Mesendoderm (in vitro differentiated cells): ENCODE results near the gene CCNY.

Source experiments
- DNase-seq: peaks from one replicate; pipeline ENCODE4 v3.0.0; 2013
- H2AK5ac ChIP-seq: 2 replicates; pipeline ENCODE4 v1.6.1; 2013; ENCODE audit warnings: low read length, inconsistent platforms
- H2BK120ac ChIP-seq: 2 replicates; pipeline ENCODE4 v1.6.1; 2013; ENCODE audit warnings: low read depth, mild to moderate bottlenecking, low read length, moderate library complexity, mixed read lengths
- H2BK15ac ChIP-seq: replicated peaks from 2 replicates; pipeline ENCODE4 v1.6.1; 2013; ENCODE audit warnings: low read depth, mild to moderate bottlenecking, moderate library complexity
- H2BK5ac ChIP-seq: 2 replicates; pipeline ENCODE4 v1.6.1; 2013; ENCODE audit warnings: low read length, inconsistent platforms
- H3K18ac ChIP-seq: 2 replicates; pipeline ENCODE4 v1.6.1; 2013; ENCODE audit warnings: mild to moderate bottlenecking, low read length, mixed read lengths
- H3K23ac ChIP-seq: one replicate; pipeline ENCODE4 v1.6.1; 2013; ENCODE audit warnings: low read length
- H3K27ac ChIP-seq: 2 replicates; pipeline ENCODE4 v1.5.1; 2013; ENCODE audit warnings: low read depth, mild to moderate bottlenecking, inconsistent platforms, low read length, moderate library complexity
- H3K27me3 ChIP-seq: 2 replicates; pipeline ENCODE4 v1.6.1; 2013; ENCODE audit warnings: low read length, control low read depth, mild to moderate bottlenecking, inconsistent platforms; ENCODE audit not compliant: insufficient read depth, poor library complexity
- H3K36me3 ChIP-seq: 2 replicates; pipeline ENCODE4 v1.6.1; 2013; ENCODE audit warnings: low read length, inconsistent platforms; ENCODE audit not compliant: control insufficient read depth, insufficient read depth
- H3K4ac ChIP-seq: one replicate; pipeline ENCODE4 v1.6.1; 2013; ENCODE audit warnings: low read depth, mild to moderate bottlenecking, low read length, moderate library complexity
- H3K4me1 ChIP-seq: 2 replicates; pipeline ENCODE4 v1.6.1; 2013; ENCODE audit warnings: low read depth, low read length, inconsistent platforms; ENCODE audit not compliant: control insufficient read depth
- H3K4me2 ChIP-seq: 2 replicates; pipeline ENCODE4 v1.6.1; 2013; ENCODE audit warnings: low read length
- H3K4me3 ChIP-seq: 2 replicates; pipeline ENCODE4 v1.5.1; 2013; ENCODE audit warnings: mild to moderate bottlenecking, low read length
- H3K56ac ChIP-seq: one replicate; pipeline ENCODE4 v1.6.1; 2013; ENCODE audit warnings: low read length
- H3K79me1 ChIP-seq: 2 replicates; pipeline ENCODE4 v1.6.1; 2013; ENCODE audit warnings: low read length, inconsistent platforms
- H3K79me2 ChIP-seq: 2 replicates; pipeline ENCODE4 v1.6.1; 2013; ENCODE audit warnings: mild to moderate bottlenecking, low read length; ENCODE audit not compliant: control insufficient read depth, insufficient read depth
- H3K9ac ChIP-seq: 2 replicates; pipeline ENCODE4 v1.6.1; 2013; ENCODE audit warnings: low read length, inconsistent platforms
- H4K5ac ChIP-seq: one replicate; pipeline ENCODE4 v1.6.1; 2013; ENCODE audit warnings: low read length
- H4K8ac ChIP-seq: one replicate; pipeline ENCODE4 v1.6.1; 2013; ENCODE audit warnings: low read depth, mild to moderate bottlenecking, control low read depth, low read length, moderate library complexity
- whole genome bisulfite sequencing: extraction: QIAGEN DNeasy Blood & Tissue Kit; methylation state at CpG from one replicate; pipeline ENCODE4 v1.1.7; 2013; ENCODE audit warnings: low lambda C conversion rate, missing lambda C conversion rate; ENCODE audit not compliant: insufficient coverage; ENCODE audit errors: extremely low coverage; 5-methylcytosine and 5-hydroxymethylcytosine counted together

CCNY gene

DNA sequence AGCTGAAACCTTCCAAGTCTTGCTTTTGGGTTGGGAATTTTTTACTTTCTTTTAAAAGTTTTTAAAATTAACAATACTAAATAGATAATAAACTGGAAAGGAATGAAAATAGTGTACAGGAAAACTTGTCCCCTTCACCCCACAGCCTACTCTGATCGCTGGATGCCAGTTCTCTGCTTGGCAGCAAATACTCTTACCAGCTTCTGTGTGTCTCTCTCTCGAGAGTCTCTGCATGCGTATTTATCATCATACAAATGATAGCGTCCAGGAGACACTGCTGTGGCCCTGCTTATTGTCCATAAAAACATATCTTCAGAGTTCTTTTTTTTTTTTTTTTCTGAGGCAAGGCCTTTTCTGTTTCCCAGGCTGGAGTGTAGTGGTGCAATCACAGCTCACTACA is 101.5 kb downstream of the CCNY start:
- Histone ChIP-seq H3K56ac (no peak overlapping the region), H2AK5ac (no peak overlapping the region), H3K18ac (no peak overlapping the region), H3K9ac (no peak overlapping the region), H2BK5ac (no peak overlapping the region), H3K27ac (no peak overlapping the region), H3K36me3 (no peaks in the 10 kb centered on the region), H3K4me2 (no peak overlapping the region), H4K8ac (no peak overlapping the region), H3K4ac (no peak overlapping the region), H2BK15ac (no peak overlapping the region), H3K79me2 (peaks cover 22% of the 10 kb centered on the region), H2BK120ac (no peak overlapping the region), H3K27me3 (no peaks in the 10 kb centered on the region), H3K4me3 (no peak overlapping the region), H3K4me1 (no peaks in the 10 kb centered on the region), H3K79me1 (peaks cover 22% of the 10 kb centered on the region), H3K23ac (no peak overlapping the region), H4K5ac (no peak overlapping the region)
- no peak for DNase-seq
- WGBS: no CpG with 5 or more reads among the region's 4 CpGs

DNA sequence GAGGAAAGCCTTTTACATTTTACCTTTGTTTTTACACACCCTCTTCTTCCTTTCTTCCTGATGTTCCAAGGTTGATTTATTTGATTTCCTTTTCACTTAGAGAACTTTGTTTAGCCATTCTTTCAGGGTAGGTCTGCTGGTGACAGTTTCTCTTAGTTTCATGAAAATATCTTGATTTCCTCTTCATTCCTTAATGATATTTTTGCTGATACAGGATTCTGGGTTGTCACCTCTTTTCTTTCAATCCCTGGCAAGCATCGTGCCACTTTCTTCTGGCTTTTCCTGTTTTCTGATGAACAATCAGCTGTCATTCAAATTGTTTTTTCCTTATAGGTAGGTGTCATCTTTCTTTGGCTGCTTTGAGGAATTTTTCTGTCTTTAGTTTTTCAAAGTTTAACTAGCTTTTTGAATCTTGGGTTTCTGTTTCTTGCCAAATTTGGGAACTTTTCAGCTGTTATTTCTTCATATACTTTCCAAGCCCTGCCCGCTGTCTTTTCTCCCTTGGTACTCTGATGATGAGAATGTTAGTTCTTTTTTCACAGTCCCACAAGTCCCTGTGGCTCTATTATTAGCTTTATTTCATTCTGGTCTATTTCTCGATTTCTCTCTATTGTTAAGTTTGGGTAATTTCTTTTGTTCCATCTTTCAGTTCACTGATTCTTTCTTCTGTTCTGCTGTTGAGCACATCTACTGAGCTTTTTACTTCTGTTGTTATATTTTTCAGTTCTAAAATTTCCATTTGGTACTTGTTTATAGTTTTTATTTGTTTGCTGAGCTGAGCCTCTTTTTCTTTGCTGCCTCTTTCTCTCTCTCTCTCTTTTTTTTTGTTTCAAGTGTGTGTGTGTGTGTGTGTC is 102.6 kb downstream of the CCNY start:
- Histone ChIP-seq H3K18ac (no peak overlapping the region), H3K23ac (no peak overlapping the region), H2AK5ac (no peak overlapping the region), H3K9ac (no peak overlapping the region), H3K79me2 (peaks cover 23% of the 10 kb centered on the region), H3K4me3 (no peak overlapping the region), H3K27ac (no peak overlapping the region), H3K27me3 (no peaks in the 10 kb centered on the region), H3K36me3 (no peaks in the 10 kb centered on the region), H2BK5ac (no peak overlapping the region), H2BK120ac (no peak overlapping the region), H3K4ac (no peak overlapping the region), H3K4me2 (no peak overlapping the region), H3K56ac (no peak overlapping the region), H4K5ac (no peak overlapping the region), H3K79me1 (peaks cover 24% of the 10 kb centered on the region), H4K8ac (no peak overlapping the region), H2BK15ac (no peak overlapping the region), H3K4me1 (no peaks in the 10 kb centered on the region)
- no CpG with 5 or more reads among the region's 3 CpGs for WGBS
- no peak for DNase-seq

DNA sequence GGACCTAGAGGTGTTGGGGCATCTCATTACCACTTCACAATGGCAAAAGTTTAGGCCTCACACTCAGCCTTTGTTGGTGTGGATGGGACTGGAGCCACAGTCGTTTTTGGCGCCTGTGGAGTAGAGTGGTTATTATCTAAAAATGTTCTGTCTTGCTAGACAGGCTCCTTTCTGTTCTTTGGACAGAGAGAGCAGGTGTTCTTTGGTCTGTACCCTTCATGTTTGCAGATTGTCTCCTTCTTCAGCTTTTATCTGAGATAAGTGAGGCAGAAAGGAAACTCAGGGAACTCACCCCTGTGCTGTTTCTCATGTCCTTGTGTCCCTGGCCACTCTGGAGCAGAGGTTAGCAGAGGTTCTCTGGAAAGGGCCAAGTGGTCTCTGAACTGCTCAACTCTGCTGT is 103.7 kb downstream of the CCNY start:
- Histone ChIP-seq H2AK5ac (no peak overlapping the region), H3K56ac (no peak overlapping the region)

DNA sequence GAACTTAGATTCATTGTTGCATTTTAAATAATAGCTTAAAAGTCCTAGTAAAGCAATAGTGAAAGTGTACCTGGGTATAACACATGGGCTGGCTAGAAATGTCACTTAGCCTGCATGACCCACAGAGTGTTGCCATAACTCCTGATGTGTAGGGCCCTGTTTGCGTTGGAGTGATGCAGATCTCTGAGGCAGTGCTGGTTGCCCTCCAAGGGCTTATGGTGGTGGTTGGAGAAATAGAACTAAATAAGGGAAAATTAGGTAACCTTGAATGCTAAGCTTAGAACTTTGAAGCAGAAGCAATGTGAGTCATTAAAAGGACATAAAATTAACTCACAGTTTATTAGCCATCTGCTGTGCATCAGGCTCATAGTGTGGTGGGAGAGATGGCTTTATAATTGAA is 105.7 kb downstream of the CCNY start:
- no CpG with 5 or more reads among the region's 1 CpG for WGBS
- Histone ChIP-seq H3K9ac (no peak overlapping the region), H3K27ac (no peak overlapping the region), H3K79me2 (peaks cover 27% of the 10 kb centered on the region), H3K4me3 (no peak overlapping the region), H3K79me1 (peaks cover 20% of the 10 kb centered on the region), H2AK5ac (no peak overlapping the region), H2BK120ac (no peak overlapping the region), H3K23ac (no peak overlapping the region), H4K8ac (no peak overlapping the region), H3K27me3 (no peaks in the 10 kb centered on the region), H3K56ac (no peak overlapping the region), H4K5ac (no peak overlapping the region), H2BK5ac (no peak overlapping the region), H3K4ac (no peak overlapping the region), H3K4me1 (no peaks in the 10 kb centered on the region), H3K4me2 (no peak overlapping the region), H3K18ac (no peak overlapping the region), H2BK15ac (no peak overlapping the region), H3K36me3 (no peaks in the 10 kb centered on the region)
- no peak for DNase-seq

More for the DNA sequence above, 103.7 kb downstream of the CCNY start:
- Histone ChIP-seq H2BK5ac (no peak overlapping the region), H3K27ac (no peak overlapping the region), H3K79me1 (peaks cover 22% of the 10 kb centered on the region), H4K5ac (no peak overlapping the region), H3K4ac (no peak overlapping the region), H3K23ac (no peak overlapping the region), H2BK120ac (no peak overlapping the region), H3K4me3 (no peak overlapping the region), H3K4me1 (no peaks in the 10 kb centered on the region), H3K27me3 (no peaks in the 10 kb centered on the region), H3K9ac (no peak overlapping the region), H3K4me2 (no peak overlapping the region), H3K18ac (no peak overlapping the region), H3K79me2 (peaks cover 24% of the 10 kb centered on the region), H4K8ac (no peak overlapping the region), H3K36me3 (no peaks in the 10 kb centered on the region), H2BK15ac (no peak overlapping the region)
- no peak for DNase-seq
- no CpG with 5 or more reads among the region's 2 CpGs for WGBS

DNA sequence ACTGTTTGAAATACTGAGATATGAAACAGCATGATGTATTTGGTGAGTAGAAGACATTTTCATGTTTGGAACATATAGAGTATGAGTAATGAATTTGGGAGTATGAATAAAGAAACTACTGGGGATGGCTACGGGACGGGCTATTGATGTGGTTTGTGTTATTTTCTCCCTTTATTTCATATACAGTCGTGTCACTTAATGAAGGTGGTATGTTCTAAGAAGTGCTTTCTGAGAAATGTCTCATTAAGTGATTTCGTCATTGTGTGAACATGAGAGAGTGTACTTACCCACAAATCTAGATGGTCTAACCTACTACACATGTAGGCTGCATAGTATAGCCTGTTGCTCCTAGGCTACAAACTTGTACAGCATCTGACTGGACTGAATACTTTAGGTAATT is 106.3 kb downstream of the CCNY start:
- H3K27ac ChIP-seq: no peak overlapping the region
- H3K9ac ChIP-seq: no peak overlapping the region
- H3K27me3 ChIP-seq: no peaks in the 10 kb centered on the region
- H3K4me2 ChIP-seq: no peak overlapping the region
- no peak overlapping the region for H2BK5ac ChIP-seq
- H4K5ac ChIP-seq: no peak overlapping the region
- no peak overlapping the region for H2AK5ac ChIP-seq
- peaks cover 28% of the 10 kb centered on the region for H3K79me2 ChIP-seq
- H3K18ac ChIP-seq: no peak overlapping the region
- H3K79me1 ChIP-seq: peaks cover 22% of the 10 kb centered on the region
- H3K56ac ChIP-seq: no peak overlapping the region
- no peak overlapping the region for H2BK120ac ChIP-seq
- no peaks in the 10 kb centered on the region for H3K36me3 ChIP-seq
- no peak overlapping the region for H3K4ac ChIP-seq
- no peaks in the 10 kb centered on the region for H3K4me1 ChIP-seq
- no peak overlapping the region for H3K4me3 ChIP-seq
- H2BK15ac ChIP-seq: no peak overlapping the region
- H4K8ac ChIP-seq: no peak overlapping the region
- no peak for DNase-seq
- WGBS: no CpG with 5 or more reads among the region's 4 CpGs
- no peak overlapping the region for H3K23ac ChIP-seq

DNA sequence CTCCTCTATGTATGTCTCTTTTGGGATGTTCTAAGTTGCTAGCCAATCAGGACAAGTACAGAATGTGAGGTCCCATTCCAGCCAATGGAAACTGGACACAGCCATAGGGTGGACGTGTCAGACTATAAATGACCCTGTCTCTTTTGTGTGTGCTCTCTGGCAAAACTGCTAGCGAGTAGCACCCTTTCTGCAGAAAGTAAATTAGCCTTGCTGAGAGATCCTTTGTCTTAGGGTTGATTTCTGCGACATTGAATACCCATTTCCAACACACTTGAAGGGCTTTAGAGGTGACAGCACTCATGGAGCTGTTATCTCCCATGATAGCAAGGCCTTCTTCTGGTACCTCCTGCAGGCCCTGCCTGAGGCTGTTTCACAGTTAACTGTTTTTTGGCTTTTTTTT is 107.5 kb downstream of the CCNY start:
- no peak overlapping the region for H4K8ac ChIP-seq
- H3K56ac ChIP-seq: no peak overlapping the region
- no peak overlapping the region for H2BK15ac ChIP-seq
- H3K4ac ChIP-seq: no peak overlapping the region
- H2AK5ac ChIP-seq: no peak overlapping the region
- H3K18ac ChIP-seq: no peak overlapping the region
- no peak overlapping the region for H3K27ac ChIP-seq
- no peak overlapping the region for H3K4me3 ChIP-seq
- peaks cover 5% of the 10 kb centered on the region for H3K4me1 ChIP-seq
- no peak overlapping the region for H4K5ac ChIP-seq
- H3K79me2 ChIP-seq: peaks cover 35% of the 10 kb centered on the region
- no peak for DNase-seq
- WGBS: no CpG with 5 or more reads among the region's 3 CpGs
- no peak overlapping the region for H3K4me2 ChIP-seq
- H3K23ac ChIP-seq: no peak overlapping the region
- no peaks in the 10 kb centered on the region for H3K27me3 ChIP-seq
- H3K79me1 ChIP-seq: peaks cover 29% of the 10 kb centered on the region
- no peak overlapping the region for H2BK5ac ChIP-seq
- no peaks in the 10 kb centered on the region for H3K36me3 ChIP-seq
- H2BK120ac ChIP-seq: no peak overlapping the region
- no peak overlapping the region for H3K9ac ChIP-seq
